Measurements from ENCODE around the gene NAGLU.

NAGLU gene

DNA sequence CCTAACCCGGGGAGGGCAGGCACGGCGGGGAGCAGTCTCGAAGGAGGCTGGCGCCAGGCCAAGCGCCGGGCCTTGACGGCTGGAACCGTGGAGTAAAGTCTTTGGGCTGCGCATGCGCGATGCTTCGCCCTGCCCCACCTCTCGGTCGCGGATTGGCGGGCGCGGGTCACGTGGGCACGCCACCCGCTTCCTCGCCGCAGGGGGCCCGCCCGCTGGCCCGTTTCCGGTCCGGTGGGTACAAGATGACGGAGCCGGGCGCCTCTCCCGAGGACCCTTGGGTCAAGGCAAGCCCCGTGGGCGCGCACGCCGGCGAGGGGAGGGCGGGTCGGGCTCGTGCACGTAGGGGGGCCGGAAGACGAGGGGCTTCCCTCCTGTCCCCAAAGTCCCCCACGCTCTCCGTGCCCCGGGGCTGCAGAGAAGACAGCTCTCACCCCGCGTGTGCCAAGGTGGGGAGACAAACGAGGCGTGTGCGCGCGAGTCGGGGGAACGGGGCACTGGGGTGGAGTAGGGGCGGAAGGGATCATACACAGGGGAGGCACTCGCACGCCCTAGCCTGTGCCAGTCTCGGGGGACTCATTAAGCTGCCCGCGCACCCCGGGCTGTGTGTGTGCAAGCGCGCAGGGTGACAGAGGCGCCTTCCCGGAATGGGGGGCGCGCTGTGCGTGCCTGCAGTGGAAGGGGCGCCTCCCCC is 31.0 kb downstream of the NAGLU start, which contains the start of gene MLX:
Gene MLX, plus strand, starts transcription at position 218 of the 691 bp plus-strand sequence. Its CDS starts 25 bp downstream, at position 243.
- Histone ChIP-seq H3K36me3 (peaks cover 68 to 76% (median 72%) of the 10 kb centered on the region in 11 experiments), H4K20me1 (peaks cover 0 to 38% (median 27%) of the 10 kb centered on the region in 11 experiments; a peak in 17 of 22 replicates), H3K4me2 (peak within 1 kb of the TSS; percentile 86 to 98 (median 96)), H3K4me3 (peak within 1 kb of the TSS; percentile 78 to 97 (median 90)), H3K27ac (peak within 1 kb of the TSS; percentile 79 to 90 (median 86)), H3K4me1 (peaks cover 34 to 84% (median 59%) of the 10 kb centered on the region in 10 experiments), H3K27me3 (no peaks in the 10 kb centered on the region), H3K9ac (peak within 1 kb of the TSS; percentile 85 to 98 (median 90)), H3K9me3 (replicated peaks in 1 of 11) (no peaks in the 10 kb centered on the region)
- no peak for TF ChIP-seq Cebpa-rat (IDR thresholded peaks at IDR 0.05)

DNA sequence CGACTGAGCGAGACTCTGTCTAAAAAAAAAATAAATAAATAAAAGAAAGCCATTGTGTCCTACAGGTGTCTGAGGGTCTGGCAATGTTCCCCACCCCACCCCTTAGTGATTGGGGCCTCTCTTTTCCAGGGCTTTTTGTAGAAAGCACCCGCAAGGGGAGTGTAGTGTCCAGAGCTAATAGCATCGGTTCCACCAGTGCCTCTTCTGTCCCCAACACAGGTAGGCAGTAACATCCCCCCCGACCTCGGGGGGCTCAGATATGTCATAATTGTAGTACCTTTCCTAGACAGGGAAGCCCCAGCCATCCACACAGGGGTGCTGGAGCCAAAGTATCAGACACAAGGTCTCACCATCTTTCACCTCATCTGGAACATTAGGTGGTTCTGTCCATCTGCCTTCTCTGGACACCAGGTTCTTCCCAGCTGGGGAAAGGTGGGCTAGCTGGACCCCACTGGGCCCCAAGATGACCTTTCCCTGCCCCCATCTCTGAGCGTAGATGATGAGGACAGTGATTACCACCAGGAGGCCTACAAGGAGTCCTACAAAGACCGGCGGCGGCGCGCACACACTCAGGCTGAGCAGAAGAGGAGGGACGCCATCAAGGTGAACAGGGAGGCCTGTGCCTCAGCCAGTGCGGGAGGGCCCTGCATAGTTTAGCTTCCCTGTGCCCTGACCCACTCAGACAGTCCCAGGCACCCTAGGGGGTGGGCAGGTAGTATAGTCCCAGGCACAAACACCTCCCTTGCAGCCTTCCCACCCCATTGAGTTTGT is 32.5 kb downstream of the NAGLU start:
- peaks cover 24 to 89% (median 49%) of the 10 kb centered on the region in 10 experiments for H3K4me1 ChIP-seq
- peak overlapping the region in 9 of 11 experiments; percentile 19 to 96 (median 89); a peak in 17 of 22 replicates for H3K9ac ChIP-seq
- peak overlapping the region in 6 of 11 experiments; percentile 5 to 90 (median 86); a peak in 12 of 22 replicates for H3K27ac ChIP-seq
- H3K9me3 ChIP-seq (replicated peaks in 1 of 11): no peaks in the 10 kb centered on the region
- peaks cover 0 to 53% (median 41%) of the 10 kb centered on the region in 11 experiments; a peak in 18 of 22 replicates for H4K20me1 ChIP-seq
- H3K4me3 ChIP-seq: peak overlapping the region in 8 of 10 experiments; percentile 16 to 97 (median 86); a peak in 14 of 20 replicates
- peak overlapping the region; percentile 86 to 98 (median 96) for H3K4me2 ChIP-seq
- TF ChIP-seq Cebpa-rat (IDR thresholded peaks at IDR 0.05): no peak
- peaks cover 83 to 85% (median 84%) of the 10 kb centered on the region in 11 experiments for H3K36me3 ChIP-seq
- no peaks in the 10 kb centered on the region for H3K27me3 ChIP-seq

DNA sequence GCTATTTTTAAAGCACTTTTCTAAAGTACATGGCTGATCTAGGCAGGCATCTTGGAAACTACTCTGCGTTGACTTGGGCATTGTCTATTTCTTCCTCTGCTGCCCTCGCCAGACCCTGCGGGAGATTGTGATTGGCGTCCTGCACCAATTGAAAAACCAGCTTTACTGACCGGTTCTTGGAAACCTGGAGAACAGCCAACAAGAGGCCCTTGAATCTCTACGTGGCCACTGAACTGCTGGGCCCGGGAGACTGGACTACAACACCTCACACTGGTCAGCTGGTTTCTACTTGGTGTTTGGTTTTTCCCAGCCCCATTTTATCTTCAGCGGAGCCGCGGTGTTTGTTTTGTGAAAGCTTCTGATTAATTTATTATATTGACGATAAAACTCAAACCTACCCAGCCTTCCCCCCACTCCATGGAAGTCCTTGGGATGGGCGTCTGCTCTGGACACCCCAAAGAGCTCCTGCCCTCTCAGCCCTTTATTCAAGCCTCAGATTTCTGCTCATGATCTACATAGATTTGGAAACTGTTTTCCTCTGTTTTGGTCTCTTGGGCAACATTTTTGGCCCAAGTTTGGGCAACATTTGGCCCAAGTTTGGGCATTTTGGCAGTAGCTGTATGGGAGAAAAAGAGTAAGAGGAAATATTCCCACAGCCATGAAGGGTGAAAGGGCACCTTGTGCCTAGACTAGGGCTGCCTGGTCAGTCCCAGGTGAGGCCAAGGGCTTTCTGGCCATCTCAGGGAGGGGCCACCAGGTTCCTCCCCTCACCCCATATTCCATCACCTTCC is 35.6 kb downstream of the NAGLU start:
- peaks cover 0 to 79% (median 54%) of the 10 kb centered on the region in 11 experiments; a peak in 19 of 22 replicates for H4K20me1 ChIP-seq
- no peak overlapping the region for H3K4me3 ChIP-seq
- H3K9me3 ChIP-seq (replicated peaks in 1 of 11): no peaks in the 10 kb centered on the region
- peaks cover 19 to 89% (median 43%) of the 10 kb centered on the region in 10 experiments for H3K4me1 ChIP-seq
- no peak for TF ChIP-seq Cebpa-rat (IDR thresholded peaks at IDR 0.05)
- H3K36me3 ChIP-seq: peaks cover 72 to 85% (median 81%) of the 10 kb centered on the region in 11 experiments
- H3K9ac ChIP-seq: peak overlapping the region in 9 of 11 experiments; percentile 0 to 51 (median 28); a peak in 15 of 22 replicates
- no peak overlapping the region for H3K27ac ChIP-seq
- H3K27me3 ChIP-seq: no peaks in the 10 kb centered on the region
- H3K4me2 ChIP-seq: 0 out of 22 replicates have a peak overlapping the region, but pooled peaks of 1 of the 11 experiments have one; percentile 17

DNA sequence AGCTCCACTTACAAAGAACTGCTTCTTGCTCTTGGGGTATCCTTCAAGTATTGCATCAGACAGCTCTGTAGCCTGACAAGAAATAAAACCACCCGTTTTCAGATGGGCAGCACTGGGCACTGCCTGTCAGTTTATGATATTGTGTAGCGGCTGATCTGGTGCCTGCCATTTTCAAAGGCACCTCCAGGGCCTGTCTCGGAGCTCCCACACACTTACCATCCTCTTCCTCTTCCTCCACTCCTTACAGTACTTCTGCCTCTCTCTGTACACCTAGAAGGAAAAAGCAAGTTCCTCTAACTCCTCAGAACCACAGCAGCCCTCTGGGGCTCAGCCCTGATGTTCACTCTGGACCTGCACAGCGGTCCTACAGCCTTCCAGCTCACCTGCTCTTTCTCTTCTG is 37.1 kb downstream of the NAGLU start:
- 0 out of 22 replicates have a peak, but pooled peaks of 1 of the 11 experiments have one; percentile 38 for TF ChIP-seq Cebpa-rat (IDR thresholded peaks at IDR 0.05)
- H3K4me2 ChIP-seq: peak overlapping the region in 2 of 11 experiments; percentile 7 to 46; a peak in 5 of 22 replicates
- peaks cover 72 to 86% (median 81%) of the 10 kb centered on the region in 11 experiments for H3K36me3 ChIP-seq
- H3K9ac ChIP-seq: peak overlapping the region in 10 of 11 experiments; percentile 20 to 57 (median 32); a peak in 11 of 22 replicates
- no peaks in the 10 kb centered on the region for H3K27me3 ChIP-seq
- no peak overlapping the region for H3K4me3 ChIP-seq
- peaks cover 16 to 94% (median 46%) of the 10 kb centered on the region in 10 experiments for H3K4me1 ChIP-seq
- no peaks in the 10 kb centered on the region for H3K9me3 ChIP-seq (replicated peaks in 1 of 11)
- H3K27ac ChIP-seq: no peak overlapping the region
- H4K20me1 ChIP-seq: peaks cover 0 to 86% (median 54%) of the 10 kb centered on the region in 11 experiments; a peak in 19 of 22 replicates

DNA sequence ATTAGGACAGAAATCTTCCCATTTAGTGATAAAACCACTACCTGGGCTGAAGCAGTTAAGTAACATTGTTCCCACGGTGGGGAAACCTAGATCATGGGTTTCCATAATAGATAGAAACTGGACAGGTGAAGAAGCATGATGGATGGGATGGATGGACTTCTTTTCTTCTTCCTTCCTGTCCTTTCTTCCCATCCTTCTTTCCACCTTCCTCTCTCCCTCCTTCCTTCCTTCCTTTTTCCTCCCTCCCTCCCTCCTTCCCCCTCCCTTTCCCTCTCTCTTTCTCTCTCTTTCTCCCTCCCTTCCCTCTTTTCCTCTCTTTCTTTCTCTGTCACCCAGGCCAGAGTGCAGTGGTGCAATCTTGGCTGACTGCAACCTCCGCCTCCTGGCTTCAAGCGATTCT is 38.4 kb downstream of the NAGLU start:
- Histone ChIP-seq H3K4me1 (peaks cover 26 to 94% (median 45%) of the 10 kb centered on the region in 10 experiments), H3K4me2 (peak overlapping the region in 2 of 11 experiments; percentile 94 to 96; a peak in 1 of 22 replicates), H3K9ac (peak overlapping the region in 6 of 11 experiments; percentile 1 to 34 (median 23); a peak in 2 of 22 replicates), H4K20me1 (peaks cover 0 to 74% (median 44%) of the 10 kb centered on the region in 11 experiments; a peak in 19 of 22 replicates), H3K9me3 (replicated peaks in 1 of 11) (no peaks in the 10 kb centered on the region), H3K27ac (no peak overlapping the region), H3K4me3 (no peak overlapping the region), H3K36me3 (peaks cover 59 to 75% (median 69%) of the 10 kb centered on the region in 11 experiments), H3K27me3 (no peaks in the 10 kb centered on the region)
- no peak for TF ChIP-seq Cebpa-rat (IDR thresholded peaks at IDR 0.05)

DNA sequence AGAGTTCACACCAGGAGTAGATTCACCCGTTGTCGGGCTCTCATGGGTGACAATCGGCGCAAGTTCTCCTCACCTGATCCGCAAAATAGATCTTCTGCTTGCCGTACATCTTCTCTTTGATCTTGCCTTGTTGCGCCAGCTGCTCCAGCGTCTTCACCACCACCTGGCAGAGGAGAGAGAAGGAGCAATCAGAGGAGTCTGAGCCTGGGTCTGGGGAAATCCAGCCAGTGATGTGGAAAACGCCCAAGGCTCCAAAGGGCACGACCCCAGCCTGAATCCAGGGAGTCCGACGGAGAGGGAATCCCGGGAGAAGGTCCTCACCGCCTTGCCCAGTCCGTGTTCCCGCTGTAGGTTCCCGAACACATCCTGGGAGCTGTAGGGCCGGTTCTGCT is 41.1 kb downstream of the NAGLU start:
- peaks cover 28 to 78% (median 49%) of the 10 kb centered on the region in 10 experiments for H3K4me1 ChIP-seq
- no peaks in the 10 kb centered on the region for H3K27me3 ChIP-seq
- no peak for TF ChIP-seq Cebpa-rat (IDR thresholded peaks at IDR 0.05)
- peak overlapping the region; percentile 56 to 85 (median 75) for H3K4me3 ChIP-seq
- H3K4me2 ChIP-seq: peak overlapping the region; percentile 85 to 98 (median 94)
- H3K9ac ChIP-seq: peak overlapping the region; percentile 84 to 95 (median 90)
- H4K20me1 ChIP-seq: peaks cover 0 to 47% (median 25%) of the 10 kb centered on the region in 11 experiments; a peak in 18 of 22 replicates
- H3K27ac ChIP-seq: peak overlapping the region in 10 of 11 experiments; percentile 35 to 97 (median 94); a peak in 21 of 22 replicates
- no peaks in the 10 kb centered on the region for H3K9me3 ChIP-seq (replicated peaks in 1 of 11)
- H3K36me3 ChIP-seq: peaks cover 58 to 75% (median 69%) of the 10 kb centered on the region in 11 experiments

DNA sequence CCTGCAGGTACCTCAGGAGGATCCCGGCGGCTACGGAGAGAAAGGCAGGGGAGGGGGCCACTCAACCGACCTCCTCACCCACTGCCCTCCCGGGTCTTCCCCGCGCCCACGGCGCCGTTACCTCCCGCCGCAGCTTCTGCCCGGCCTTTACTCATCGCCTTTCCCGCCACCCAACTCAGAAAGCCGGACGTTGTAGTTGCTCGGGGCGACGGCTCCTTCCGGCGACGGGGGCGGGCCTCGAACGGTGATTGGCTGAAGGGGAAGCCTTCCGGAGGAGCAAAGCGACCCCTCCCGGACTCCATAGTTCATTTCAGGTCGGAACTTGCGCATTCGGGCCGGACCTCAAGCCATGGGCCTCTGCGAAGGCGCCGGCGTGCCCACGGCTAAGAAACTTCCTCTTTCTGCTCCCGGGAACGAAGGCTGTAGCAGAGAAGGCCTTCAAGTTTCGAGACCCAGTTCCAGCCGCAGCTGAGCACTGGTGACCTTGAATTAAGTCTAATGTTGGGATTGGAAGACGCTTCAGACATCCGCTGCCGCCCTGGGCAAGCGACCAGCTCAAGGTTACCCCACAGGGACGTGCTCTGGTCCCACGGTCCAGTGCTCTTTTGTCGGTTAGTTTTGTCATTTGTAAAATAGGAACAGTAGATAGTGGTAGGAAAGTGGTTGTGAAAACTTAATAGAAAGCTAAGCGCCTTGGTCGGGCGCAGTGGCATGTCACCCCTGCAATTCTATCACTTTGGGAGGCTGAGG is 41.7 kb downstream of the NAGLU start, which contains the start of gene PSMC3IP:
Gene PSMC3IP, minus strand, starts transcription at position 198 of the 750 bp plus-strand sequence. Its CDS starts 43 bp downstream, at position 155.
- Histone ChIP-seq H4K20me1 (peaks cover 0 to 42% (median 20%) of the 10 kb centered on the region in 11 experiments; a peak in 17 of 22 replicates), H3K9ac (peak within 1 kb of the TSS; percentile 84 to 95 (median 90)), H3K9me3 (replicated peaks in 1 of 11) (no peaks in the 10 kb centered on the region), H3K4me3 (peak within 1 kb of the TSS; percentile 56 to 85 (median 75)), H3K36me3 (peaks cover 58 to 75% (median 69%) of the 10 kb centered on the region in 11 experiments), H3K4me1 (peaks cover 28 to 73% (median 49%) of the 10 kb centered on the region in 10 experiments), H3K27ac (peak within 1 kb of the TSS; percentile 84 to 97 (median 94)), H3K4me2 (peak within 1 kb of the TSS; percentile 85 to 98 (median 94)), H3K27me3 (no peaks in the 10 kb centered on the region)
- no peak for TF ChIP-seq Cebpa-rat (IDR thresholded peaks at IDR 0.05)

Data from BLaER1 treated with 17β-estradiol and CSF1 and Interleukin-3, amounts not matched to agents 10 nM and 100 nM (cell line).